ENCODE data around the gene RAD18.

RAD18 gene

GRCh38 chr3:8963137-8963853, at the start of gene RAD18:
TSS of gene RAD18 (minus strand) at chr3:8963472. CDS start at chr3:8963385, 87 bp downstream.
- FAIRE-seq = no peak
- peak; percentile 84 for DNase-seq (ENCODE audit: low spot score)

DNA sequence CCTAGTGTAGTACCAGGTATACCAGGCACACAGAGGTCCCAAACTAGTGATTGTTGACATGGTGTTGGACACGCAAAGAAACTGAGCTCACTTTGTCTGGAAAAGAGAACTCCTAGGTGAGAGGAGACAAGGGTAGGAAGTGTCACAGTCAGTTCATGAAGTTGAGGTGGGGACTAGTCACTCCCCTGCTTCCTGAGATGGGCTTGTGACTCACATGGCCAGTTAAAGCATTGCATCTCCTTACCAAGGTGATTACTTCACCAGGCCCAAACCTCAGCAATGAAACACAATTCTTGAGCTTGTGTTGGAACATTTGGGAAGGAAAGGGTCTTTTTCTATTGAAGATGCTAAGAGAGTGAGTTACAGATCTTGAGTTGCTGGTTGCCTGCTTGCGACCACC, 49.2 kb upstream of the RAD18 start:
- no peak for DNase-seq (ENCODE audit: low spot score)
- FAIRE-seq = no peak

GRCh38 chr3:9009976-9010545, 46.8 kb upstream of the RAD18 start:
- DNase-seq (ENCODE audit: low spot score) (no peak), FAIRE-seq (no peak)

DNA sequence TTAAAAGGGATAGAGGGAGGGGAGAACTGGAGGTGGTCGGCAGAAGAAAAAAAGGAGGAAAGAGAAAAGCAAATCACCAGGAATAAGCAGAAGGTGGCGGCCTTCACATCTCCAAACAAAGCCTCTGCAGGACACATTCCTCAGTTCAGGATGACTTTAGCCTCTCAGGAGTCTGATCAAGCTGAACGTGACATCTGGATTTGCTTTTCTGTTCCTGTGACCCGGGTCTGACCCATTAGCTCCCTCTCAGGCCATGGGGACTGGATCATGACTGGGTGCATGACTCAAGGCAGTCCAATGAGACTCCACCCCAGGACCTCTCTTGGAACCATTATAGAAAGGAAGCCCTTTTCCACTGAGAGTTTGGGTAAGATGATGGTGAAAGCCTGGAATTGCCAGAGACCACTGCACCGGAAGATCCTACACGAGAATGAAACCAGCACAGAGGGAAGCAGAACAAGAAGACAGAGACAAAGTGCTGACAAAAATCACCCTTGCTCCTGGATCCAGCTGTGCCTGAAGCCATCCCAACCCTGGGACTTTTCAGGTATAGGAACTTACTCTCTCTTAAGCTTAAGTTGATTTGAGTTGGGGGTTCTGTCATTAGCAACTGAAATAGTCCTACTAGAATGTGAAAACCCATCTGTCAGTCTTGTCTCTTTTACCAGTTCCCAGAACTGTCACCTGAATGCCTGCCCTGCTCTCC, 45.4 kb upstream of the RAD18 start:
- FAIRE-seq = no peak
- no peak for DNase-seq (ENCODE audit: low spot score)

DNA sequence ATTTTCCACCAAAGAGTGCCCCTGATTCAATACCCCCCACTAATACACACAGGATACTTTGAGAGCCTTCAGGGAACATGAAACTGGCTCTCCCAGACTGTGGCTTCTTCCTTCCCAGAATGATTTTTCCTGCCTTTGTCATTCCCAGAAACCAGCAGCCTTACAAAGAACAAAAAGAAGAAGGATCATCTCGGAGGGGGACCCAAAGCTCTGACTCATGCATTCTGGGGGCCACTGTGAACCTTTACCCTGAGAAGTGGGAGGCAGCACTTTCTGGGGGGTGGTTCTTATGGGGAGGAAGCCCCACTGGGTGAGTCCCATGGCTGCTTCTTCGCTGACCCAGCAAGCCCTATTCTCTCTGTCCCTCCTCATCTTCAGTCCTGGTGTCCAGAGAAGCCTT, 44.7 kb upstream of the RAD18 start:
- no peak for FAIRE-seq
- DNase-seq (ENCODE audit: low spot score) = no peak

DNA sequence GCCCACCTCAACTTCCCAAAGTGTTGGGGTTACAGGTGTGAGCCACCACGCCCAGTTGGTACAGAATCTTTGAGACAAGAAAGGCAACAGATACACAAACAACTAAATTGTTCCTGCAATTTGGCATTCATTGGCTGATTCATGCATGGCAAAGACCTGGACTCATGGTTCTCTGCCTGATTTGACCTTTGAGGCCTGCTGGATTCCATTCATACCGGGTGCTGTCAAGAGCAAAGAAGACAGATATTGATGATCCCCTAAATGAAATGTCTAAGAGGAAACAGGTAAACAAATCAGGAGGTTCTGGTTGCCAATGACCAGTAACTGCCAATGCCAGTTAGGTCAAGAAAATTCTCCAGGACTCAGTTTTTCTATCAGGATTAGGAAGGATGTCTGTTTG, 43.9 kb upstream of the RAD18 start:
- FAIRE-seq (no peak), DNase-seq (ENCODE audit: low spot score) (no peak)

DNA sequence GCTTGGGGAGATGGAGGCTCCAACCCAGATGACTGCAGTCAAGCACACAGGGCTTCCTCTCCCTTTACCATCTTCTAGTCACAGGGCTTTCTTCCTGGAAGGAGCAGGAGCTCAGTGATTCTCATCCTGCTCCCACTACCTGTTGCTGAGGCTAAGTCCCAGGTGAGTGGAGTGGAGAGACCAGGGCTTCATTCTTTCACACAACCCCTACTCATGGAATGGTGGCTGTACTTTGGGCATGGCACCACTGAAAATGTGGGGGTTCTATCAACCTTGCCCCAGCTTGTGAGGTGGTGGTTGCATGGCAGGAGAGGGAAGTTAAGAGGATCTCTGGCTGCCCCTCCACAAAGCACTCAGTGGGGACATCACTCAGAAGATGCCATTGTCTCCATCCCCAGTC, 36.8 kb upstream of the RAD18 start:
- DNase-seq (ENCODE audit: low spot score) = no peak
- no peak for FAIRE-seq

DNA sequence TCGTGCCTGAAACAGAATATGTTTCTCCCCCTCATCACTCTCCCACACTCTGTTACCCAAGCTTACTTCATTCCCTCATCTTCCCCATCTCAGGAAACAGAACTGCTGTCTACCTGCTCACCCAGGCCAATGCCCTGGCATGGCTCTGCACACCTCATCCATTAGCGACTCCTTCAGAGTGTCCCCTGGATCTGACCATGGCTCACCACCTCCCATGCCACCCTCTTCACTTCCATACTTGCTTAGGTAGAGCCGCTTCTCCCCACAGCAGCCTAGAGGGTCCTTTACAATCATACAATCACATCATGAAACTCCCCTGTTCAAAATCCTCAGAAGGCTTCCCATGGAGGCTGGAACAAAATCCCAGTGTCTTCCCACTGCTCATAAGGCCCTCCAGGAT, 33.9 kb upstream of the RAD18 start:
- no peak for FAIRE-seq

DNA sequence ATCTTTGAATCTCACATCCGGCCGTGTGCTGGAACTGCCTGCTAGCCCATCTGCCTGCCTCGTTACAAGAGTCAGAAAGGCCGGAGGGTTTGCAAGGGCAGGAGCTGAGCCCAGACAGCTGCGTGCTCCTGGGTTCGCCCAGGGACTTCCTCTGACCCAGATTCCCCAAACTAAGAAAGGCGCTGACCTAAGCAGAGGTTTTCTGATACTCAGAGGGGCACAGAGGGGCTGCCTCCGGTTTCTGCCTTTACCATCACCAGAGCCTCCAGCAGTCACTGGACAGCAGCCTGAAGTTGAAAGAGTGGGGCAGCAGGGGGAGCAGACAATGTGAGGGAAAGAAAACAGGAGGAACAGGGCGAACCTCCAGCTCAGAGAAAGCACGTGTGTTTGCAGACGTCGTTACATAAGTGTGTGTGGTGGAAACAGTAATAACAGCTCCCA, 33.4 kb upstream of the RAD18 start:
- FAIRE-seq (no peak), DNase-seq (ENCODE audit: low spot score) (no peak)

More for the DNA sequence above, 33.9 kb upstream of the RAD18 start:
- DNase-seq (ENCODE audit: low spot score) = no peak

DNA sequence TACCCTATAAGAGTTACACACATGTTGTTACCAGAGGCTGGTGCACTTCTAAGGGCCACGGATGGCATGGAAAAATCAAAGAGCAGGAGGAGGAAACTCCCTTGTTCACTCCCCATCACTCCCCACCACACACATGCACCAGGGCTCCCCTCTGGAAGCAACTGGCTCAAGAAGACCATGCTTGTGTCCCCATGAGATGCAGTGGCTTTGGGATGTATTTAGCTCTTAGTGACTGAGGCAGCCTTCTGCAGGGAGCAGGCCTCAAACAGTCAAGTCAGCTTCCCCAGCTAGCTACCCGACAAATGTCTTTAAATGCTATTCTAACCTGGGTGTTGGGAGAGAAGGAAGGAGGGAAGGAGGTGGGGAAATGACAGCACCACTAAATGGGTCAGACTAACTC, 32.9 kb upstream of the RAD18 start:
- DNase-seq (ENCODE audit: low spot score) = no peak
- no peak for FAIRE-seq

DNA sequence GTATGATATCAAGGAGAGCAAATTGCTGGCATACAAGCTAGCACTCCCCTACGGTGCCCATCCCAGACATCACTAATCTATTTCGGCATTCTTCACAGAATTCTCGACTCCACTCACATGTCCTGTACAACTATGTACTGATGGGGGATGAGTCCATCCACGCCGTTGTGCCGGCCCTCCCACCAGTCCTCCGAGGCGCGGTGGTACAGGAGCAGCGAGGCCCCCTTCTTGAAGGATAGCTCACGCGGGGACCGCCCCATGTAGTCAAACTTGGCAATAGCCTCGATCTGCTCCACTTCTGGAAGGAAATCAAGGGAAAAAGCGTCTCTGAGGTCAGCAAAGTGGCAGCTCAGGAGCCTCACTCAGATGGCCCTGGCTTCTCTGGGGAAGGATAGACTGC, 31.0 kb upstream of the RAD18 start:
- no peak for DNase-seq (ENCODE audit: low spot score)
- FAIRE-seq = no peak

DNA sequence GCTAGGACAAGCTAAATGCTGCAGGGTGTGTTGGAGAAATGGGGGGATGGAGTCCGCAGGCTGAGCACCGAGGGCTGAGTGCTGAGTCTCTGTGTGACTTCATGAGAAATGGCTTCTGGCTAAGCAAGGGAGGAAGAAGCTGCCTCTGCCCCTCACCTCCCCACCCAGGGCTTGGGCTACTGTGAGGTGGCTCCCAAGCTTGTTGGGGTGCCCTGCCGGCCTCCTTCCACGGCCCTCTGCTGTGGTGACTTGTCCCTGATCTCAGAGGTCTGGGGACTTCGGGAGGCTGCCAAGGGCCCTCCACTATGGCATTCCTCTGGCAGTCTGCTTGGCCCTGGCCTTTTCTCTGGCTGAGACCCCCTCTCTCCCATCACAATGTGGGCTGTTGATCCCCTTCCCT, 30.1 kb upstream of the RAD18 start:
- DNase-seq (ENCODE audit: low spot score) (no peak), FAIRE-seq (no peak)

- DNase-seq (ENCODE audit: low spot score) (no peak), FAIRE-seq (no peak)
These were observed 29.6 kb upstream of the RAD18 start for GRCh38 chr3:8992854-8993253.

DNA sequence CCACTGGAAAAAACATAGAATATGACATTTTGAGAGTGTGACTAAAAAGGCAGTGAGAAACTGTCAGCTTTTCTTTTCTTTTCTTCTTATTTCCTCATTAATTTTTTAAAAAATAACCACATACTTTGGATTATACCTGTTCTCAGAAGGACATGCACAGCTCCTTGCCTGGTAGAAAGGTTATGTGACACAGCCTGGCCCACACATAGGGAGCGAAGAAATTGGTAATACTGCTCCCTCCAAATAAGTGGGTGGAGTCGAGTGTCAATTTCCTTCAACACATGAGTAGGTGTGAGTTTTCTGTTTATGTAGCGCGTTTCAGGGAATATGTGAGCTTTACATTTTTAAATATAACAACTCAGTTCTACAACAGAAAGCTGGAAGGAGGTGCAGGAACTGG, 28.9 kb upstream of the RAD18 start:
- DNase-seq (ENCODE audit: low spot score) (no peak), FAIRE-seq (no peak)

DNA sequence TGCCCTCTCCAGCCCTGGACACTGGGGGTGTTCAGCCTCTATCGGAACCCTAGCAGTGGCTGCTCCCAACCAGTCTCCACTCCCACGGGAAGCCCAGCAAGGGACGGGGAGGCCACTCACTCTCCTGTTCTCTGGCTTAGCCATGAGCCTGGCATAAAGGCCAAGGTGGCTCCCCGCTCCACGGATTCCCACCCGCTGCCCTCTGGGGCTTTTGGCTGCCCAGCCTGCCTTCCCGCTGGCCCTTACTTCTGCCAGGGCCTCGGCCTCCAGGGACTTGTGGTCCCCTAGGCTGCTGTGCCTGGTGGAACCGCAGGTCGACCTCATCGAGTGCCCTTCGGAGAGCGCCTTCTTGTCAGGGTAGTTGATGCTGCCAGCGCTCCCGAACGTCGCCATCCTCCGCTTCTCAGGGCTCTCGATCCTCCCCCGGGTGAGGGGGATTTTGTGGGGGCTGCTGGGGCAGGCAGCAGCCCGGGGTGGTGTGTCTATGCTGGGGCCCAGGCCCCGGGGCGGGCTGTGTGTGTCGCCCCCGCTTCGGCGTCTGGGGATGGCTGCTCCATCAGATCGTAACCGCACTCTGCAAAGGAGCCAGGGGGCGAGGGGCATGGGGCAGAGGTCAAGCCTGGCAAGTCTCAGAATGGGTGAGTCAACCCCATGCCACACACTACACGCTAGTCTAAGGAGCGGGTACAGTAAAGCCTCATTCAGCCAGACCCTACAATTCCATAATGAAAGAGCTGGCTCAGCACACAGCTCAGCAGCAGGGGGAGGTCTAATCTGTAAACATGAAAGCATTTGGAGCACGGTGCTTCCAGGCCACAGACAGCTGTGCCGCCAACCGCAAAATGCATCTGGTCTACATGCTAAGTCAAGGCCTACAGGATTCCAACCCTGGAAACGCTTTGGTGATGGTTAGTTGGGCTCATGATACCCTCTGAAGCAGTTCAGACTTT, 27.3 kb upstream of the RAD18 start:
- DNase-seq (ENCODE audit: low spot score) = no peak
- FAIRE-seq = no peak

DNA sequence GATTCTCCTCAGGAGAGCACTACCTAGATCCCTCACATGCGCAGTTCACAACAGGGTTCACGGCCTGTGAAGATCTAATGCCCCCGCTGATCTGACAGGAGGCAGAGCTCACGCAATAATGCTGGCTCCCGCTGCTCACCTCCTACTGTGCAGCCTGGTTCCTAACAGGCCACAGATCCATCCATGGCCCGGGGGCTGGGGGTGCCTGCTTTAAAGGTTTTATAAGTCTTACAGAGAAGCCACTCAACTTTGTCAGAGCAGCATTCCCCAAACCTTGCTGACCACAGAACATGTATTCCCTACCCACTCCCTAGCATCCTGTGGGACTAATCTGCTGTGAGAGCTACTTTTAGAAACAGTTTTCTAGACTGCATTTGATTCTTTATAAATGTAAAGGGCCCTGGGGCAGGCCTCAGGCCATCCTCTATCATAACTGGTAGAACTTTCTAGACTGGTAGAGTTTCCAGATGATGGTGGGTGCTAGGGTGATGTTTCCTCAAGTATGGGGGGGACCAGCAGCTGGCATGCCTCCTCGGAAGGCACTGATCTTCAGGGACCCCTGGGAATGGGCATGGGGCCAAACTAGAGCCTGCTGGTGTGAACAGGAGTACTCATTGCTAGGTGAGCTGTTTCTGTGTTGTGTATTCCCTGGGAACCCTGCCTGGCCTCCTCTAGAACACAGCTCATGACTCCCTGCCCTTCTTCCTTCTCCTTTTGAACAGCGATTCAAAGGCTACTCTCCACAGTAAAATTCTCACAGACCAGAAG, 25.7 kb upstream of the RAD18 start:
- FAIRE-seq (no peak), DNase-seq (ENCODE audit: low spot score) (no peak)

- FAIRE-seq (no peak), DNase-seq (ENCODE audit: low spot score) (no peak)
These were observed 25.0 kb upstream of the RAD18 start for GRCh38 chr3:8988384-8988655.

- DNase-seq (ENCODE audit: low spot score) (no peak), FAIRE-seq (no peak)
These were observed 24.5 kb upstream of the RAD18 start for GRCh38 chr3:8987645-8988383.

- no peak for DNase-seq (ENCODE audit: low spot score)
- FAIRE-seq = no peak
These were observed 24.0 kb upstream of the RAD18 start for GRCh38 chr3:8987226-8987625.

DNA sequence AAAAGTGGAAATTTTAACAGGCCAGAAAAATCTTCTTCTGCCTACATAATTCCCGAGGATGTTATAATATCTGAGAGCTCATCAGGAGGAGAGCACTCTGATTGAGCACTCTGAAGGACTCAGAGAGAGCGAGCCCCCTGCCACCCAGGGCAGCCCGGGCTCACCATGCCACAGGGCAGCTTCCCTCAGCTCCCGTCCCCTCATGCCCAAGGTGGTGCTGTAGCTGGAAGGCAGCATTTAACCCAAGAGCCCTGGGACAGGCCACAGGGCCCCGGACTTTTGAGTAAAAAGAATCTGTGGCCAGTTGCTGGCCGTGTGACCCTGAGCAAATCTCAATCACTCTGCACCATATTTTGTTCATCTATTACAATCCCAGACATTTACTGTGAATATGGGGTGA, 23.5 kb upstream of the RAD18 start:
- FAIRE-seq (no peak), DNase-seq (ENCODE audit: low spot score) (no peak)
